Activated T-helper 17 cell treated with anti-CD3 and anti-CD28 coated beads, Interleukin-2, amount 50 U/mL, for 72 hours (primary cell): ENCODE data around the gene PLEKHM3. TPM values are rescaled to one million over a fixed set of nuclear protein-coding genes. Genes with fewer than 3 reads are reported as not detected.

Experiments
- ATAC-seq: fragments of 150-1000 bp; cut with Tn5 transposase; replicated peaks from 2 replicates; pipeline ENCODE4 v1.10.0; 2021; ENCODE audit warnings: mild to moderate bottlenecking, moderate library complexity
- H3K27ac Mint-ChIP-seq: one replicate; pipeline ENCODE4 v1.8.0; 2022; ENCODE audit warnings: mixed read lengths
- H3K27me3 Mint-ChIP-seq: one replicate; pipeline ENCODE4 v1.8.0; 2022; ENCODE audit warnings: mixed read lengths
- H3K36me3 Mint-ChIP-seq: one replicate; pipeline ENCODE4 v1.8.0; 2022; ENCODE audit warnings: low read depth, mild to moderate bottlenecking, mixed read lengths
- H3K4me1 Mint-ChIP-seq: one replicate; pipeline ENCODE4 v1.8.0; 2022; ENCODE audit warnings: mixed read lengths
- H3K4me3 Mint-ChIP-seq: one replicate; pipeline ENCODE4 v1.8.0; 2022; ENCODE audit warnings: mild to moderate bottlenecking, mixed read lengths
- H3K9me3 Mint-ChIP-seq: one replicate; pipeline ENCODE4 v1.8.0; 2022; ENCODE audit warnings: mixed read lengths
- total RNA-seq, 2 donors: library from RNA; stranded (reverse); gene quantifications; one replicate each; pipeline ENCODE4 v1.2.3, GENCODE V29; 2022

PLEKHM3 gene
- total RNA-seq, 2 donors from 2014 or later = 3.2 to 5.3 TPM

GRCh38 chr2:207936380-207936779, 88.9 kb downstream of the PLEKHM3 start:
- Mint-ChIP-seq H3K27me3 (no peaks in the 10 kb centered on the region), H3K4me1 (no peaks in the 10 kb centered on the region), H3K36me3 (no peaks in the 10 kb centered on the region), H3K9me3 (no peaks in the 10 kb centered on the region), H3K4me3 (no peak overlapping the region), H3K27ac (no peak overlapping the region)
- ATAC-seq = no peak

DNA sequence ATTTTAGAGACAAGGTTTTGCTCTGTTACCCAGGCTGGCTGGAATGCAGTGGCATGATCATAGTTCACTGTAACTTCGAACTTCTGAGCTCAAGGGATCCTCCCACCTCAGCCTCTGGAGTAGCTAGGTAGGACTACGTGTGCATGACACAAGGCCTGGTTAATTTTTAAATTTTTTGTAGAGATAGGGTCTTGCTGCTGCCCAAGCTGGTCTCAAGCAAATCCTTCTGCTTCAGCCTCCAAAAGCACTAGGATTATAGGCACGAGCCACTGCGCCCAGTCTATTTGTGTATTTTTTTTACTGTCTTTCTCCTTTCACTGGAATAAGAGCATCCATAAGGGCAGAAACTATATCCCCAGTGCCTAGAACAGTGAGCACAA, 89.3 kb downstream of the PLEKHM3 start:
- Mint-ChIP-seq H3K4me1 (no peaks in the 10 kb centered on the region), H3K27ac (no peak overlapping the region), H3K36me3 (peaks cover 3% of the 10 kb centered on the region)

DNA sequence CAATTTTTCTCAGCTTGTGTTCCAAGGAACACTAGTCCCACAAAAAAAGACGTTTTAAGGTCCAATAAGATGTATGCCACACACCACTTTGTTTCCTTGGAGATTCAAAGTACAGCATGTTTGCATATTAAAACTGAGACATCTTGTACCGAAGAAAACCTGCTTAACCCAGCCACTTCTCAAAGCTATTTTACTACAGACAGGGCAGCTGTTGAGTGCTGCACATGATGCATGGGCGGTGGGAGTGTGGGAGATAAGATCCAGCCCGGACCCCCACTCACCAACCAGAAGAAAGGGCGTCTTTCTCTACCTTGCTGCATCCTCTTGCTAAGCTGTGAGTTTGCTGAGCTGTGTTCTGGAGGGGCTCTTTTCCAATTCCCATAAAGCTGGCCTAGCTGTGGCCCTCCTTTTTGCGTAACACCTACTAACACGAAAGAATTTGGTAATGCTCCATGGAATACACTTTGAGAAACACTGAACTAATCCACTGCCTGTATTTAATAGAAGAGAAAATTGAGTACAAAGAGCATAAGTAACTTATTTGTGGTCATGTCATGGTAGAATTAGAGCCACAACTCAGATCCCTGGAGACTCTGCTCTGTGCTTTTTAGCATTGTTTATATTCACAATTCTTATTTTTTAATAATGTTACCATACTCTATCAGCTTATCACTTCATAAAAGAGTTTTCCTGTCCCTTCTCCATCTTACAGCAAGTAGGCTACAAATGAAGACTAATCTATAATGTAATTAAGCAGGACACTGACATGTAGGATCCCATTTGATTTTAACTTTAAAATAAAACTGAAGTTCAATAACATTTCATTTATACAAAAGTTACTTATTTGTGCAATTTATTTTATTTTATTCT, 90.0 kb downstream of the PLEKHM3 start:
- Mint-ChIP-seq H3K27me3 (no peaks in the 10 kb centered on the region), H3K4me1 (no peaks in the 10 kb centered on the region), H3K9me3 (no peaks in the 10 kb centered on the region), H3K36me3 (peaks cover 10% of the 10 kb centered on the region), H3K4me3 (no peak overlapping the region), H3K27ac (no peak overlapping the region)
- no peak for ATAC-seq

More for the DNA sequence above, 89.3 kb downstream of the PLEKHM3 start:
- no peak for ATAC-seq
- Mint-ChIP-seq H3K27me3 (no peaks in the 10 kb centered on the region), H3K9me3 (no peaks in the 10 kb centered on the region), H3K4me3 (no peak overlapping the region)

DNA sequence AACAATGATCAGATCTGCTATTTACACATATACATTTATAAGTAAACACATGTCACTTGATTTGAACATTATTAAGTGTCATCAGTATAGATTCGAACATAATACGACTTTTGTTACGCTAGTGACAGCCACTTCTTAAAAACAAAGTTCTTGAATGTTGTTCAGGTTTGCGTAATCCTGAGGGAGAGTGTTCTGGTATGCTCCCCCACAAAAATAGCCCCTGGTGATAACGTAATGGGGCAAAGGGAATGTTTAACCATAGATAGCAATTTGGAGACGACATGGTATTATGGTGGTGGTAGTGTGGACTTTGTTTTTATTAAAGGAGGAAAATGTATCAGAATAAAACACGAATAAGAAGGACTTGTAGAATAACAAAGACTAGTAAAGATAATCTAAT, 90.6 kb downstream of the PLEKHM3 start:
- no peaks in the 10 kb centered on the region for H3K9me3 Mint-ChIP-seq
- ATAC-seq = no peak
- H3K27ac Mint-ChIP-seq = no peak overlapping the region
- H3K27me3 Mint-ChIP-seq = no peaks in the 10 kb centered on the region
- no peaks in the 10 kb centered on the region for H3K4me1 Mint-ChIP-seq
- H3K36me3 Mint-ChIP-seq = peaks cover 15% of the 10 kb centered on the region
- no peak overlapping the region for H3K4me3 Mint-ChIP-seq

- peaks cover 27% of the 10 kb centered on the region for H3K36me3 Mint-ChIP-seq
- no peak overlapping the region for H3K4me3 Mint-ChIP-seq
- no peaks in the 10 kb centered on the region for H3K9me3 Mint-ChIP-seq
- H3K27me3 Mint-ChIP-seq = no peaks in the 10 kb centered on the region
- H3K27ac Mint-ChIP-seq = no peak overlapping the region
- H3K4me1 Mint-ChIP-seq = no peaks in the 10 kb centered on the region
- ATAC-seq = no peak
Observed at GRCh38 chr2:207933396-207934065, 91.8 kb downstream of the PLEKHM3 start.

GRCh38 chr2:207932106-207932505, 93.2 kb downstream of the PLEKHM3 start:
- Mint-ChIP-seq H3K4me3 (no peak overlapping the region), H3K4me1 (no peaks in the 10 kb centered on the region), H3K36me3 (peaks cover 28% of the 10 kb centered on the region), H3K9me3 (no peaks in the 10 kb centered on the region), H3K27me3 (no peaks in the 10 kb centered on the region), H3K27ac (no peak overlapping the region)
- no peak for ATAC-seq

DNA sequence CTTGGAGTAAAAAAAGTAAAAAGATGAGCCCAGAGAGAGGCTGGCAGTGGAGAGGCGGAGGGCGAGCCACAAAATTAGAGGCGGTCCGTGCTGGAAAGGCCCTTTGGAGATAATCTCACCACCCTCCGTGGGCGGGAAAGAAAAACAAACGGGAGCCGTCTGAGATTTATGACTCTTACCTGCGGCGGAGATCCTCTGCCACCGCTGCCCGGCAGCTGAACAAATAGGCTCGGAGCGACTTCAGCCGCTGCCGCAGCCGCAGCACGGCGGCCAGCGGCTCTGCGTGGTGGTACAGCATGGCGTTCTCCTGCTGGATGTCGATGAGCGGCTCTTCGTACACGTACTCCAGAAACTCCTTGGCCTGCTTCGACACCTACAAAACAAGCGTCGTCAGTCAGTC, 94.6 kb downstream of the PLEKHM3 start:
- no peak for ATAC-seq

DNA sequence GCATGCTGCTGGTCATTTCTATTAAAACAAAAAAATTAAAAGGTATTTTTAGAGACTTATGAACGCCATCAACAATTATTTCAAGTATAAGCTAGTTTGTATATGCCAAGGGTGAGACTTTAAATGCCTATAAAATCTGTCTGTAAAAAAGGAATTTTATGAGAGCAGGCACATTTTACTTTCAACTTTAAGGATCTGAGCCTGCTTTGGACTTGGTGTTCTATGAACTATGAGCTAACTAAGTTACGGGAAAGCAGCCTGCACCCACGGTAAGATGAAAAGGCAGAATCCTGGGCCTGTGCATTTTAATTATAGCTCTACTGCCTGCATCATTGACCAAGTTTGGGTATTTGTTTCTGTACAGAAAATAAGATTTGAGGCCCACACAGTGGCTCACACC, 95.4 kb downstream of the PLEKHM3 start:
- no peaks in the 10 kb centered on the region for H3K4me1 Mint-ChIP-seq
- ATAC-seq = no peak
- no peaks in the 10 kb centered on the region for H3K27me3 Mint-ChIP-seq
- peaks cover 38% of the 10 kb centered on the region for H3K36me3 Mint-ChIP-seq
- H3K9me3 Mint-ChIP-seq = no peaks in the 10 kb centered on the region
- no peak overlapping the region for H3K27ac Mint-ChIP-seq
- H3K4me3 Mint-ChIP-seq = no peak overlapping the region

More for the DNA sequence above, 94.6 kb downstream of the PLEKHM3 start:
- no peaks in the 10 kb centered on the region for H3K9me3 Mint-ChIP-seq
- H3K4me3 Mint-ChIP-seq = no peak overlapping the region
- no peak overlapping the region for H3K27ac Mint-ChIP-seq
- H3K4me1 Mint-ChIP-seq = no peaks in the 10 kb centered on the region
- H3K27me3 Mint-ChIP-seq = no peaks in the 10 kb centered on the region
- peaks cover 30% of the 10 kb centered on the region for H3K36me3 Mint-ChIP-seq

DNA sequence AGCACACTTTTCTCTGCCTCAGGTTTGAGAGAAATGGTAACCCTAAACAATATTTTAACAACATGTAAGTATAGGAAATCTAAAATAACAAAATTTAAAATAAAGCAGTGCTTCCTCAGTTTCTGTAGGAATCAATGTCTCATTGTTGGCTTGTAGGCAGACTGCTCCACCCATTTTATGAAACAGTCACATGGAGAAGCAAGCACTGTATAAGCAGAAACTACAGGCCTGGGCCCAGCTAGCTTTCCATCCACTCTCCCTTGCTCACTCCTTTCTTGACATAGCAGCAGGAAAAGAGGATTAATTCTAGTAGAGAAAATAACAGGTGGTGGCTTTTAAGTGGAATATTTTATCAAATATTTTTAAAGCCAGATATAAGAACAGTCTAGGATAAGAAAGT, 97.2 kb downstream of the PLEKHM3 start:
- ATAC-seq = no peak
- Mint-ChIP-seq H3K27ac (no peak overlapping the region), H3K36me3 (peaks cover 42% of the 10 kb centered on the region), H3K4me1 (no peaks in the 10 kb centered on the region), H3K27me3 (no peaks in the 10 kb centered on the region), H3K4me3 (no peak overlapping the region), H3K9me3 (no peaks in the 10 kb centered on the region)

GRCh38 chr2:207926989-207927300, 98.4 kb downstream of the PLEKHM3 start:
- H3K27me3 Mint-ChIP-seq = no peaks in the 10 kb centered on the region
- no peak overlapping the region for H3K4me3 Mint-ChIP-seq
- ATAC-seq = no peak
- no peaks in the 10 kb centered on the region for H3K9me3 Mint-ChIP-seq
- peaks cover 42% of the 10 kb centered on the region for H3K36me3 Mint-ChIP-seq
- H3K4me1 Mint-ChIP-seq = no peaks in the 10 kb centered on the region
- H3K27ac Mint-ChIP-seq = no peak overlapping the region

- no peak overlapping the region for H3K4me3 Mint-ChIP-seq
- H3K27me3 Mint-ChIP-seq = no peaks in the 10 kb centered on the region
- no peaks in the 10 kb centered on the region for H3K9me3 Mint-ChIP-seq
- ATAC-seq = no peak
- no peaks in the 10 kb centered on the region for H3K4me1 Mint-ChIP-seq
- peaks cover 42% of the 10 kb centered on the region for H3K36me3 Mint-ChIP-seq
- H3K27ac Mint-ChIP-seq = no peak overlapping the region
Observed at GRCh38 chr2:207926133-207926988, 99.0 kb downstream of the PLEKHM3 start.

- no peaks in the 10 kb centered on the region for H3K27me3 Mint-ChIP-seq
- no peaks in the 10 kb centered on the region for H3K4me1 Mint-ChIP-seq
- H3K36me3 Mint-ChIP-seq = peaks cover 35% of the 10 kb centered on the region
- no peak for ATAC-seq
- no peak overlapping the region for H3K4me3 Mint-ChIP-seq
- no peaks in the 10 kb centered on the region for H3K9me3 Mint-ChIP-seq
- peak overlapping the region; percentile 15 for H3K27ac Mint-ChIP-seq
Observed at GRCh38 chr2:207925601-207926000, 99.7 kb downstream of the PLEKHM3 start.

- no peak for ATAC-seq
- H3K27ac Mint-ChIP-seq = no peak overlapping the region
Observed at GRCh38 chr2:207921606-207922005, 103.7 kb downstream of the PLEKHM3 start.

GRCh38 chr2:207920721-207921120, 104.6 kb downstream of the PLEKHM3 start:
- Mint-ChIP-seq H3K4me3 (no peak overlapping the region), H3K9me3 (no peaks in the 10 kb centered on the region), H3K4me1 (no peaks in the 10 kb centered on the region), H3K36me3 (peaks cover 12% of the 10 kb centered on the region), H3K27ac (no peak overlapping the region), H3K27me3 (no peaks in the 10 kb centered on the region)
- no peak for ATAC-seq

More at GRCh38 chr2:207921606-207922005, 103.7 kb downstream of the PLEKHM3 start:
- H3K36me3 Mint-ChIP-seq = peaks cover 15% of the 10 kb centered on the region
- H3K27me3 Mint-ChIP-seq = no peaks in the 10 kb centered on the region
- H3K4me3 Mint-ChIP-seq = no peak overlapping the region
- H3K9me3 Mint-ChIP-seq = no peaks in the 10 kb centered on the region
- H3K4me1 Mint-ChIP-seq = no peaks in the 10 kb centered on the region
